H9 (cell line): ENCODE data around the gene ZKSCAN5. TPM values are rescaled to one million over a fixed set of nuclear protein-coding genes. Genes with fewer than 3 reads are reported as not detected.

Experiments
- DNase-seq: peaks from one replicate; pipeline ENCODE4 v3.0.0-alpha.2; 2017
- H2AFZ ChIP-seq: one replicate; pipeline ENCODE4 v1.6.1; 2013; ENCODE audit warnings: mild to moderate bottlenecking, low read length, control low read depth, moderate library complexity
- H2AK5ac ChIP-seq: 2 replicates; pipeline ENCODE4 v1.6.1; 2013; ENCODE audit warnings: low read length, control low read depth, mixed read lengths; ENCODE audit not compliant: insufficient read length
- H2BK120ac ChIP-seq: one replicate; pipeline ENCODE4 v1.6.1; 2013; ENCODE audit warnings: low read depth, mild to moderate bottlenecking, low read length, control low read depth, inconsistent platforms; ENCODE audit not compliant: poor library complexity, severe bottlenecking
- H2BK12ac ChIP-seq: 2 replicates; pipeline ENCODE4 v1.6.1; 2013; ENCODE audit warnings: low read length, control low read depth, mixed read lengths, low read depth; ENCODE audit not compliant: insufficient read length
- H2BK15ac ChIP-seq: 2 replicates; pipeline ENCODE4 v1.6.1; 2013; ENCODE audit warnings: low read depth, low read length, control low read depth
- H2BK20ac ChIP-seq: one replicate; pipeline ENCODE4 v1.6.1; 2013; ENCODE audit warnings: low read depth, mild to moderate bottlenecking, low read length, control low read depth, inconsistent platforms; ENCODE audit not compliant: poor library complexity, severe bottlenecking
- H2BK5ac ChIP-seq: 2 replicates; pipeline ENCODE4 v1.6.1; 2013; ENCODE audit warnings: low read length, control low read depth, mixed read lengths; ENCODE audit not compliant: insufficient read length
- H3K14ac ChIP-seq: 2 replicates; pipeline ENCODE4 v1.6.1; 2013; ENCODE audit warnings: low read length, control low read depth; ENCODE audit not compliant: insufficient read depth
- H3K18ac ChIP-seq: 2 replicates; pipeline ENCODE4 v1.6.1; 2013; ENCODE audit warnings: low read depth, mild to moderate bottlenecking, mixed read lengths, low read length, control low read depth; ENCODE audit not compliant: insufficient read length
- H3K23ac ChIP-seq: 2 replicates; pipeline ENCODE4 v1.6.1; 2013; ENCODE audit warnings: low read length, control low read depth, mixed read lengths, low read depth; ENCODE audit not compliant: insufficient read length
- H3K23me2 ChIP-seq: 2 replicates; pipeline ENCODE4 v1.6.1; 2013; ENCODE audit warnings: low read depth, mild to moderate bottlenecking, mixed read lengths, low read length, control low read depth; ENCODE audit not compliant: insufficient read length, poor library complexity, severe bottlenecking
- H3K27ac ChIP-seq: 2 replicates; pipeline ENCODE4 v1.5.1; 2013; ENCODE audit warnings: low read length, control low read depth, mixed read lengths, low read depth; ENCODE audit not compliant: insufficient read length
- H3K27me3 ChIP-seq: 2 replicates; pipeline ENCODE4 v1.6.1; 2013; ENCODE audit warnings: low read length, control low read depth, inconsistent platforms; ENCODE audit not compliant: insufficient read depth
- H3K4ac ChIP-seq: 2 replicates; pipeline ENCODE4 v1.6.1; 2013; ENCODE audit warnings: low read depth, mild to moderate bottlenecking, control low read depth, inconsistent platforms, low read length, moderate library complexity
- H3K4me1 ChIP-seq: 2 replicates; pipeline ENCODE4 v1.6.1; 2013; ENCODE audit warnings: low read length, control low read depth, inconsistent platforms; ENCODE audit not compliant: insufficient read depth
- H3K4me2 ChIP-seq: 2 replicates; pipeline ENCODE4 v1.6.1; 2013; ENCODE audit warnings: low read length, control low read depth, mixed read lengths; ENCODE audit not compliant: insufficient read length, insufficient read depth
- H3K56ac ChIP-seq: 2 replicates; pipeline ENCODE4 v1.6.1; 2013; ENCODE audit warnings: low read depth, mild to moderate bottlenecking, mixed read lengths, low read length, control low read depth; ENCODE audit not compliant: insufficient read length
- H3K79me1 ChIP-seq: 2 replicates; pipeline ENCODE4 v1.6.1; 2013; ENCODE audit warnings: low read depth, mild to moderate bottlenecking, moderate library complexity, low read length, control low read depth, inconsistent platforms; ENCODE audit not compliant: insufficient read depth, poor library complexity, severe bottlenecking
- H3K79me2 ChIP-seq: 2 replicates; pipeline ENCODE4 v1.6.1; 2013; ENCODE audit warnings: low read length, control low read depth, inconsistent platforms; ENCODE audit not compliant: insufficient read depth
- H3K9ac ChIP-seq: 2 replicates; pipeline ENCODE4 v1.6.1; 2013; ENCODE audit warnings: low read length, control low read depth, mixed read lengths; ENCODE audit not compliant: insufficient read length; ENCODE audit errors: extremely low read depth
- H3K9me3 ChIP-seq: one replicate; pipeline ENCODE4 v1.6.1; 2013; ENCODE audit warnings: low read depth, low read length, inconsistent platforms; ENCODE audit not compliant: control insufficient read depth
- H3T11ph ChIP-seq: one replicate; pipeline ENCODE4 v1.6.1; 2013; ENCODE audit warnings: mild to moderate bottlenecking, low read length, control low read depth, inconsistent platforms
- H4K20me1 ChIP-seq: one replicate; pipeline ENCODE4 v1.6.1; 2013; ENCODE audit not compliant: control insufficient read depth, insufficient read length, insufficient read depth
- H4K5ac ChIP-seq: 2 replicates; pipeline ENCODE4 v1.6.1; 2013; ENCODE audit warnings: low read depth, mild to moderate bottlenecking, mixed read lengths, low read length, control low read depth; ENCODE audit not compliant: insufficient read length
- H4K8ac ChIP-seq: replicated peaks from 2 replicates; pipeline ENCODE4 v1.6.1; 2013; ENCODE audit warnings: low read length, control low read depth, mixed read lengths, low read depth; ENCODE audit not compliant: insufficient read length
- H4K91ac ChIP-seq: 2 replicates; pipeline ENCODE4 v1.6.1; 2013; ENCODE audit warnings: low read depth, mild to moderate bottlenecking, moderate library complexity, mixed read lengths, low read length, control low read depth; ENCODE audit not compliant: insufficient read length
- H3K27ac Mint-ChIP-seq, 3 experiments: 2 replicates in 2 of 3; 3 replicates in 1 of 3; pipeline ENCODE4 v1.8.0; 2020 to 2021; ENCODE audit warnings: mixed read lengths in 3 of 3, mild to moderate bottlenecking in 1 of 3, moderate library complexity in 1 of 3
- H3K27me3 Mint-ChIP-seq: 2 replicates; pipeline ENCODE4 v1.8.0; 2021; ENCODE audit warnings: low read depth, mild to moderate bottlenecking, moderate library complexity, mixed read lengths
- H3K36me3 Mint-ChIP-seq, 3 experiments: 2 replicates in 2 of 3; 3 replicates in 1 of 3; pipeline ENCODE4 v1.8.0; 2020 to 2021; ENCODE audit warnings: low read depth in 3 of 3, mixed read lengths in 3 of 3; ENCODE audit not compliant: insufficient read depth in 1 of 3
- H3K4me1 Mint-ChIP-seq, 2 experiments: 2 replicates each; pipeline ENCODE4 v1.8.0; 2020; ENCODE audit warnings: mixed read lengths in 2 of 2
- H3K4me3 Mint-ChIP-seq, 2 experiments: 2 replicates in 1 of 2; 3 replicates in 1 of 2; pipeline ENCODE4 v1.8.0; 2020 to 2021; ENCODE audit warnings: mild to moderate bottlenecking in 2 of 2, mixed read lengths in 2 of 2, moderate library complexity in 1 of 2
- H3K9me3 Mint-ChIP-seq, 2 experiments: 2 replicates in 1 of 2; 3 replicates in 1 of 2; pipeline ENCODE4 v1.8.0; 2020; ENCODE audit warnings: mild to moderate bottlenecking in 2 of 2, mixed read lengths in 2 of 2, moderate library complexity in 1 of 2
- CTCF ChIP-seq: fragments of 200-600 bp; sonication (generic); conservative IDR thresholded peaks from 3 replicates; pipeline ENCODE4 v1.8.0; 2021; ENCODE audit warnings: antibody characterized with exemption, mild to moderate bottlenecking
- WGBS: extraction: QIAGEN DNeasy Blood & Tissue Kit; methylation state at CpG from one replicate; pipeline ENCODE4 v1.1.7; 2013; ENCODE audit warnings: missing lambda C conversion rate, low lambda C conversion rate, mixed read lengths; ENCODE audit not compliant: insufficient read length; ENCODE audit errors: extremely low coverage; 5-methylcytosine and 5-hydroxymethylcytosine counted together
- total RNA-seq: library from RNA; stranded (reverse); gene quantifications from 2 replicates; pipeline ENCODE4 v1.2.1, GENCODE V29; 2021

ZKSCAN5 gene
- total RNA-seq, 1 experiment from 2014 or later: 16.6 TPM

- Histone ChIP-seq H3K9me3 (no peaks in the 10 kb centered on the region), H2BK15ac (no peak overlapping the region), H4K91ac (no peak overlapping the region), H3T11ph (no peak overlapping the region), H3K27ac (no peak overlapping the region), H3K23me2 (no peaks in the 10 kb centered on the region), H2AFZ (no peak overlapping the region), H3K4ac (no peak overlapping the region), H4K5ac (no peak overlapping the region), H4K8ac (no peak overlapping the region), H2BK12ac (no peak overlapping the region), H2BK5ac (no peak overlapping the region), H2AK5ac (no peak overlapping the region), H3K18ac (no peak overlapping the region), H3K4me2 (no peak overlapping the region), H3K27me3 (no peaks in the 10 kb centered on the region), H2BK20ac (no peak overlapping the region), H3K9ac (no peak overlapping the region), H3K23ac (no peak overlapping the region), H3K4me1 (no peaks in the 10 kb centered on the region), H3K56ac (no peak overlapping the region), H4K20me1 (no peaks in the 10 kb centered on the region), H2BK120ac (no peak overlapping the region), H3K14ac (no peak overlapping the region), H3K79me2 (peaks cover 2% of the 10 kb centered on the region; the same call in 1 of the 2 replicates), H3K79me1 (peaks cover 3% of the 10 kb centered on the region)
- no peaks in the 10 kb centered on the region for H3K4me1 Mint-ChIP-seq
- no peak overlapping the region for H3K27ac Mint-ChIP-seq
- no peaks in the 10 kb centered on the region for H3K9me3 Mint-ChIP-seq
- H3K27me3 Mint-ChIP-seq: no peaks in the 10 kb centered on the region
- peaks cover 41 to 63% (median 56%) of the 10 kb centered on the region in 3 experiments for H3K36me3 Mint-ChIP-seq
- no CpG with 5 or more reads among the region's 2 CpGs for WGBS
- H3K4me3 Mint-ChIP-seq: no peak overlapping the region
- DNase-seq: no peak
- no peak for TF ChIP-seq CTCF
Observed at GRCh38 chr7:99562832-99563231, 58.4 kb downstream of the ZKSCAN5 start.
